ENCODE measurements around the gene PARVA.

The PARVA gene

DNA sequence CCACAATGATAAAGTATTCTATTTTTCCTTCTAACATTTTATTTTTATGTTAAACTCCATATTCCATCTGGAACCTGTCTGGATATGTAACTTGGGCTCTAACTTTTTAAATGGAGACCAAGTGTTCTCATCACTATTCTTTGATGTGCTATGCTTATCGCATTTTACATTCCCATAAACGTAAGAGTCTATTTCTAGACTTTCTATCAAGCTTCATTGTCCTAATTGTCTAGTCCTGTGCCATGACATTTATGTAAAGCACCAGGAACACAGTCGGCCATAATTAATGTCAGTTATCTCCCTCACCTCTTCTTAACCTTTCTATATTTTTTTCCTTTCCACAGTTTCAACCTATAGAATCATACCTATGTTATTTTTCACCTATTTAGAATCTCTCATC is 183.0 kb downstream of the PARVA start:
- no peak for DNase-seq

- no peak for DNase-seq
Observed at GRCh38 chr11:12560861-12561260, 183.5 kb downstream of the PARVA start.

GRCh38 chr11:12564012-12564411 is 186.6 kb downstream of the PARVA start:
- no peak for DNase-seq

- no peak for DNase-seq
Observed at GRCh38 chr11:12565406-12565805, 188.0 kb downstream of the PARVA start.

DNA sequence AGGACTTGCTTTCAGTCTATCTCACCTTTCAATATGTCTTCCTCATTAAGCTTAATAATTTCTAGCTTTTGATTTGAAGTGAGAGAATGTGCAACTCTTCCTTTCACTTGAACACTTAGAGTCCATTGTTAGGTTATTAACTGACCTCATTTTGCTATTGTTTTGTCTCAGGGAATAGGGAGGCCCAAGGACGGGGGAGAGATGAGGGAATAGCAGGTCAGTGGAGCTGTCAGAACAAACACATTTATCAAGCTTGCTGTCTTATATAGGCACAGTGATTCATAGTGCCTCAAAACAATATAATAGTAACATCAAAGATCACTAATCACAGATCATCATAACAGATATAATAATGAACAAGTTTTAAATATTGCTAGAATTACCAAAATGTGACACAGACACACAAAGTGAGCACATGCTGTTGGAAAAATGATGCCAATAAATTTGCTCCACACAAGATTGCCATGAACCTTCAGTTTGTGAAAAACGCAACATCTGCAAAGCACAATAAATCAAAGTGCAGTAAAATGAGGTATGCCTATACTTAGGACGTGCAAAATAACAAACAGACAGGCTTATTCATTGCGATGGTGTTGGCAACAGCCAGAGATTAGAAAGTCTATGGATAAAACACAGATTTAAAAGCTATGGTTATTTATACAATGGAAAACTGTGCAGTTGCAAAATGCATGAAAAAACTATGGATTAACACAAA is 190.5 kb downstream of the PARVA start:
- no peak for DNase-seq

DNA sequence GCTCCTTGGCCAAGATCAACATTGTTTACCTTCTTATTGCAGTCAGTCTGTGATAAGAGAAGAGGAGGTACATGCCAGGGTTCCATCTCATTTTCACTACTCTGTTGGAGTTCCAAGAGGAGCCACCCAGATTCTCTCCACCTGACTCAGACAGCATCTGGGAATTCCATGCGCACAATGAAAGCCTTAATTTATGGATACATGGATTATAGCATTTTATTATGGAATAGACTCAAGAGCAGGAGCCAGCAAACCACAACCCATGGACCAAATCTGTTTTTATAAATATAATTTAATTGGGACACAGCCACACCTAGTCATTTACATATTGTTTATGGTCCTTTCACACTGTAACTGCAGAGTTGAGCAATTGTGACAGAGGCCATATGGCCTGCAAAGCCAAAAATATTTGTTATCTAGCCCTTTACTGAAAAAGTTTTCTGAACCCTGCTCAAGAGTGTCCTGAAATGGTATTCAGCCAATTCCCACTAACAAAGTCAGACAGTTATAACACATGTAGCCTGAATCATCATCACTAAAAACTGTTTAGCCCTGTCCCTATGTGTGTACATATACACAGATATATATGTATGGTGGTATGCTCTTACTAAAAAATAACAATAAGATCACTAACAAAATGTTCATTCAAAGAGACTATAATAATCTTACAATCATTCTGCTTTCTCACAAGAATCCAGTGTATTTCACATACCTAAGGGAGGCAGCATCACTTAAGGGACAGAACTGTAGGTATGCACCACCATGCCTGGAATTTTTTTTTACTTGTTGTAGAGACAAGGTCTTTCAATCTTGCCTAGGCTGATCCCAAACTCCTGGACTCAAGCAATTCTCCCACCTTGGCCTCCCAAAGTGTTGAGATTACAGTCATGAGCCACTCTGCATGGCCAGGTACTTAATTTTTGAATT is 192.4 kb downstream of the PARVA start:
- DNase-seq = no peak

- no peak for DNase-seq
Observed at GRCh38 chr11:12573707-12574485, 196.5 kb downstream of the PARVA start.

GRCh38 chr11:12577725-12578644 is 200.6 kb downstream of the PARVA start:
- no peak for DNase-seq

- DNase-seq = no peak
Observed at GRCh38 chr11:12581416-12581815, 204.0 kb downstream of the PARVA start.

DNA sequence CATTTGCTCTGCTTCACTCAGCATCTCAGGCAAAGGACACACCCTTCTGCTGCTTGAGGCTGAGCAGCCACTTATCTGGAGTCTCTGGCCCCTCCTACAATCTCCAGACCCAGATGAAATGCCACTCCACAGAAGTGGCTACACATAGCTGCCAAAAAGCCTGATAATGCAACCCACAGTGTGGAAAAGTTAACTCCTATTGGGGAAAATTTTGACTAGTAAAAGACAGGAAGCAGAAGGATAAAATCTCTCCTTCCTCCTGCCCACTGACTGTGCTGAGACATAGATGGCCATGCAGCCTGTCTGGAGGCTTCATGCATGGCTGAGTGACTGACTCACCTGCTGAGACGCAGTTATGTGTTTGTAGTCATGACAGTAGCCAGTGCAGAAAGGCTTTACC is 204.6 kb downstream of the PARVA start:
- DNase-seq = no peak

Data from femur (tissue), 1 donor.